ENCODE data around the gene XPR1.
A peak's percentile ranks its signal among the peaks of the same experiment; 100 is the strongest.

DNA sequence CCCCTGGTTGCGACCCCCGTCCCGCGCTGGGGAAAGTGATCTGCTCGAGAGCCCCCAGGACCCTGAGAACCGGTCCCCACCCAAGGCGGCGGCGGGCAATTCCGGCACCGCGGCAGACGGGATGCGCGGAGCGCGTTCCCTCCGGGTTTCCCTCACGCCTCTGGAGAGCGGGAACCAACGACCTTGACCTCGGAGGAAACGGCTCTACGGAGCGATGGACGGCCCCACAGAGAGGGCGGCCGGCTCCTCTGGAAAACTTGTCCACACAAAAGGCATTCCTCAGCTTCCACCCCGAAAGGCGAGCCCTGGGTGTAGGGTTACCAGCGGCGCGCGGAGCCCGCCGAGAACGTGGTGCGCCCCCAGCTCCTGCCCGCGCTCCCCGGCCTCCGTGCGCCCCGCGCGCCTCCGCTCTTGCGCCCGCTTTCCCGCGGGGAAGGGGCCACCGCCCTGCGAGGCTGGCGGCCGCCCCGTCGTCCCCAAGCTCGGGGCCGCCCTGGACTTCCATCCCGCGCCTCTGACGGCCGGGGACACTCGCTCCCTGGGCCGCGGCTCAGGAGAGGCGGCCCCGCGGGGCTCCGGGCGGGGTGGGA, 280.5 kb downstream of the XPR1 start:
- TF ChIP-seq, protein P1, sequence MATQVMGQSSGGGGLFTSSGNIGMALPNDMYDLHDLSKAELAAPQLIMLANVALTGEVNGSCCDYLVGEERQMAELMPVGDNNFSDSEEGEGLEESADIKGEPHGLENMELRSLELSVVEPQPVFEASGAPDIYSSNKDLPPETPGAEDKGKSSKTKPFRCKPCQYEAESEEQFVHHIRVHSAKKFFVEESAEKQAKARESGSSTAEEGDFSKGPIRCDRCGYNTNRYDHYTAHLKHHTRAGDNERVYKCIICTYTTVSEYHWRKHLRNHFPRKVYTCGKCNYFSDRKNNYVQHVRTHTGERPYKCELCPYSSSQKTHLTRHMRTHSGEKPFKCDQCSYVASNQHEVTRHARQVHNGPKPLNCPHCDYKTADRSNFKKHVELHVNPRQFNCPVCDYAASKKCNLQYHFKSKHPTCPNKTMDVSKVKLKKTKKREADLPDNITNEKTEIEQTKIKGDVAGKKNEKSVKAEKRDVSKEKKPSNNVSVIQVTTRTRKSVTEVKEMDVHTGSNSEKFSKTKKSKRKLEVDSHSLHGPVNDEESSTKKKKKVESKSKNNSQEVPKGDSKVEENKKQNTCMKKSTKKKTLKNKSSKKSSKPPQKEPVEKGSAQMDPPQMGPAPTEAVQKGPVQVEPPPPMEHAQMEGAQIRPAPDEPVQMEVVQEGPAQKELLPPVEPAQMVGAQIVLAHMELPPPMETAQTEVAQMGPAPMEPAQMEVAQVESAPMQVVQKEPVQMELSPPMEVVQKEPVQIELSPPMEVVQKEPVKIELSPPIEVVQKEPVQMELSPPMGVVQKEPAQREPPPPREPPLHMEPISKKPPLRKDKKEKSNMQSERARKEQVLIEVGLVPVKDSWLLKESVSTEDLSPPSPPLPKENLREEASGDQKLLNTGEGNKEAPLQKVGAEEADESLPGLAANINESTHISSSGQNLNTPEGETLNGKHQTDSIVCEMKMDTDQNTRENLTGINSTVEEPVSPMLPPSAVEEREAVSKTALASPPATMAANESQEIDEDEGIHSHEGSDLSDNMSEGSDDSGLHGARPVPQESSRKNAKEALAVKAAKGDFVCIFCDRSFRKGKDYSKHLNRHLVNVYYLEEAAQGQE (IDR thresholded peaks at IDR 0.05; ENCODE audit: low read depth), result no peak
- TF ChIP-seq, protein P2, sequence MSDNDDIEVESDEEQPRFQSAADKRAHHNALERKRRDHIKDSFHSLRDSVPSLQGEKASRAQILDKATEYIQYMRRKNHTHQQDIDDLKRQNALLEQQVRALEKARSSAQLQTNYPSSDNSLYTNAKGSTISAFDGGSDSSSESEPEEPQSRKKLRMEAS (IDR thresholded peaks at IDR 0.05), result peak; percentile 62
- TF ChIP-seq TAF1 (IDR thresholded peaks at IDR 0.05; ENCODE audit: low read depth) (no peak), CREB1 (IDR thresholded peaks at IDR 0.05; ENCODE audit: low read depth) (no peak), USF1 (IDR thresholded peaks at IDR 0.05) (no peak), EGR1 (IDR thresholded peaks at IDR 0.05) (no peak), RAD21 (IDR thresholded peaks at IDR 0.05; ENCODE audit: low read depth) (no peak)

Measured in Ishikawa (cell line).